Measurements from ENCODE around the gene MBP. TPM values are rescaled to one million over a fixed set of nuclear protein-coding genes. Genes with fewer than 3 reads are reported as not detected.

MBP gene
- total and polyA plus RNA-seq, 4 donors: 619 to 2,945 (median 1,632) TPM

- H3K27ac ChIP-seq (ENCODE audit: low read depth, low read length): peak overlapping the region; percentile 65
- H3K4me1 ChIP-seq (ENCODE audit: control insufficient read depth, insufficient read depth, low read length): peaks cover 54% of the 10 kb centered on the region
- no peak overlapping the region for H3K4me3 ChIP-seq (ENCODE audit: low read depth, low read length)
- H3K27me3 ChIP-seq (ENCODE audit: control insufficient read depth, insufficient read depth, low read length): no peaks in the 10 kb centered on the region
- H3K36me3 ChIP-seq (ENCODE audit: control insufficient read depth, insufficient read depth, low read length): peaks cover 29% of the 10 kb centered on the region
- 59% methylated on average over 25 of the region's 29 CpGs for WGBS (ENCODE audit: insufficient coverage)
- H3K9me3 ChIP-seq (ENCODE audit: control insufficient read depth, insufficient read depth, low read length): no peaks in the 10 kb centered on the region
- peak in 1 of 6 donors; percentile 34 for DNase-seq (ENCODE audit: low read depth in 4 of 6, low spot score in 6 of 6)
Measured at GRCh38 chr18:77006305-77007175, 126.0 kb downstream of the MBP start.

DNA sequence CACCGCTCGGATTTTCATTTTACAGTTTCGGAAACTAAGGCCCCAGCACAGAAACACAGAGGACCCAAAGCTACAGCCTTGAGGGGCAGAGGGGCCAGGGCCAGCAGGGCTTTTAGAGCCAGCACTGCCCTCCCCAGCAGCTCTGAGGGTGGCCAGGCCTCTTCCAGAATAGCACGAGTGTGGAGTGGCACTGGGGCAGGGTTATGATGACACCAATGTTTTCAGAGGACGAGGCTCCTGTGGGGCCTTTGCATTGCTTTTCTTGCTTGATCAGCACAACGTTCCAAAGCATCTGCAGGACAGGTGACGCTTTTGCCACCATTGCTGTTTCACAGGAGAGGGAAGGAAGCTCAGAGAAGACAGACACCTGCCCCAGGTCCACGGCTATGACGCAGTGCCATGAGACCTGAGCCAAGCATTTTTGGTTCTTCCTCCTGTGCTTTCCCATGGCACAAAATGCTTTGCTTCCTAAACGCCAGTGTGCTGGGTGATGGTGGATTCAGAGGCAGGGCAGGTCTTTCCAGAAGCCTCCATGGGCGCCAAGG lies 126.9 kb downstream of the MBP start:
- Histone ChIP-seq H3K27me3 (ENCODE audit: control insufficient read depth, insufficient read depth, low read length) (no peaks in the 10 kb centered on the region), H3K4me3 (ENCODE audit: low read depth, low read length) (no peak overlapping the region), H3K36me3 (ENCODE audit: control insufficient read depth, insufficient read depth, low read length) (peaks cover 29% of the 10 kb centered on the region), H3K4me1 (ENCODE audit: control insufficient read depth, insufficient read depth, low read length) (peaks cover 54% of the 10 kb centered on the region), H3K9me3 (ENCODE audit: control insufficient read depth, insufficient read depth, low read length) (no peaks in the 10 kb centered on the region), H3K27ac (ENCODE audit: low read depth, low read length) (peak overlapping the region; percentile 65)
- 82% methylated on average over 11 of the region's 11 CpGs for WGBS (ENCODE audit: insufficient coverage)
- DNase-seq (ENCODE audit: low read depth in 4 of 6, low spot score in 6 of 6): no peak

GRCh38 chr18:77004555-77005380 lies 127.8 kb downstream of the MBP start:
- 89% methylated on average over 25 of the region's 26 CpGs for WGBS (ENCODE audit: insufficient coverage)
- Histone ChIP-seq H3K9me3 (ENCODE audit: control insufficient read depth, insufficient read depth, low read length) (no peaks in the 10 kb centered on the region), H3K27me3 (ENCODE audit: control insufficient read depth, insufficient read depth, low read length) (no peaks in the 10 kb centered on the region), H3K27ac (ENCODE audit: low read depth, low read length) (no peak overlapping the region), H3K36me3 (ENCODE audit: control insufficient read depth, insufficient read depth, low read length) (peaks cover 27% of the 10 kb centered on the region), H3K4me1 (ENCODE audit: control insufficient read depth, insufficient read depth, low read length) (peaks cover 56% of the 10 kb centered on the region), H3K4me3 (ENCODE audit: low read depth, low read length) (no peak overlapping the region)
- DNase-seq (ENCODE audit: low read depth in 4 of 6, low spot score in 6 of 6): no peak

DNA sequence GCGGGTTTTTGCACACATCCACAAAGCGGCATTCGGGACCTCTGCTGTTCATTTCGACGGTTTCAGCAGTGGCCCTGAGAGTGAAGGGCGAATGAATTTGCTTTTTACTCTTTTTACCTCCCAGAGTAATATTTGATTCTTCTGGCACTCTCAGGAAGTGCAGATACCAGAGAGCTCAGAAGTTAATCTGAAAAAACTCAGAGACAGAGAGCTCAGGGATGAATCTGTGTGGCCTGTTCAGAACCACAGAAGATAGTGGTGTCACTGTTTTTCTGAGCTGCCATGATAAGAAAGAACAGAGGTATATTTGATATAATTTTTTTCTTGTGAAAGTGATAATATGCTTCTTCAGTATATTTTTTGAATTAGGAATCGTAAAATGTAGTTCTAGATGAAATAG lies 129.3 kb downstream of the MBP start:
- WGBS (ENCODE audit: insufficient coverage): 100% methylated on average over 1 of the region's 7 CpGs
- Histone ChIP-seq H3K36me3 (ENCODE audit: control insufficient read depth, insufficient read depth, low read length) (peaks cover 15% of the 10 kb centered on the region), H3K4me1 (ENCODE audit: control insufficient read depth, insufficient read depth, low read length) (peaks cover 45% of the 10 kb centered on the region)

DNA sequence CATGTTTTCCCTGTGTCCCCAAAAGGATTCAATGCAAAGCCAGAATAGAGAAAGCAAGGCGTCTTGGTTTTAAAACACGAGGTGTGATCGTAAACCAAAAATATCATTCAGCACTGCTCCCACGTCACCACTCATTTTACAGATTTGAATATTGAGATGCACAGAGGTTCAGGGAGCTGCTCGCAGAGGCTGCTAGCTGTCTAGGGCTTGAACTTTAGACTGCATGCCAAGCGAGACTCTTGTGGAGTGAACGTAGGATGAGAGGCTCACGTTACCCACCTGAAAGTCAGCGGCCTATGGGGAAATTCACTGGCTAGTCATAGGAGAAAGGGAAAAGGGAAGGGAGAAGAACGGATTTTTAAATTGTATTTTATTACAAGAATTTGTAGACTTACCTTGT lies 130.1 kb downstream of the MBP start:
- DNase-seq (ENCODE audit: low read depth in 4 of 6, low spot score in 6 of 6): no peak
- no peak overlapping the region for H3K27ac ChIP-seq (ENCODE audit: low read depth, low read length)
- WGBS (ENCODE audit: insufficient coverage): 75% methylated on average over 4 of the region's 10 CpGs
- H3K4me3 ChIP-seq (ENCODE audit: low read depth, low read length): no peak overlapping the region
- H3K9me3 ChIP-seq (ENCODE audit: control insufficient read depth, insufficient read depth, low read length): no peaks in the 10 kb centered on the region
- H3K27me3 ChIP-seq (ENCODE audit: control insufficient read depth, insufficient read depth, low read length): no peaks in the 10 kb centered on the region
- H3K36me3 ChIP-seq (ENCODE audit: control insufficient read depth, insufficient read depth, low read length): peaks cover 15% of the 10 kb centered on the region
- H3K4me1 ChIP-seq (ENCODE audit: control insufficient read depth, insufficient read depth, low read length): peaks cover 38% of the 10 kb centered on the region

More for the DNA sequence above, 129.3 kb downstream of the MBP start:
- no peak for DNase-seq (ENCODE audit: low read depth in 4 of 6, low spot score in 6 of 6)
- Histone ChIP-seq H3K27ac (ENCODE audit: low read depth, low read length) (no peak overlapping the region), H3K4me3 (ENCODE audit: low read depth, low read length) (no peak overlapping the region), H3K9me3 (ENCODE audit: control insufficient read depth, insufficient read depth, low read length) (no peaks in the 10 kb centered on the region), H3K27me3 (ENCODE audit: control insufficient read depth, insufficient read depth, low read length) (no peaks in the 10 kb centered on the region)

GRCh38 chr18:77001979-77002378 lies 130.6 kb downstream of the MBP start:
- H3K36me3 ChIP-seq (ENCODE audit: control insufficient read depth, insufficient read depth, low read length): peaks cover 12% of the 10 kb centered on the region
- H3K27ac ChIP-seq (ENCODE audit: low read depth, low read length): no peak overlapping the region
- peaks cover 38% of the 10 kb centered on the region for H3K4me1 ChIP-seq (ENCODE audit: control insufficient read depth, insufficient read depth, low read length)
- 88% methylated on average over 6 of the region's 7 CpGs for WGBS (ENCODE audit: insufficient coverage)
- no peaks in the 10 kb centered on the region for H3K9me3 ChIP-seq (ENCODE audit: control insufficient read depth, insufficient read depth, low read length)
- no peak overlapping the region for H3K4me3 ChIP-seq (ENCODE audit: low read depth, low read length)
- no peak for DNase-seq (ENCODE audit: low read depth in 4 of 6, low spot score in 6 of 6)
- no peaks in the 10 kb centered on the region for H3K27me3 ChIP-seq (ENCODE audit: control insufficient read depth, insufficient read depth, low read length)

GRCh38 chr18:77001041-77001440 lies 131.5 kb downstream of the MBP start:
- H3K4me3 ChIP-seq (ENCODE audit: low read depth, low read length): no peak overlapping the region
- 87% methylated on average over 17 of the region's 19 CpGs for WGBS (ENCODE audit: insufficient coverage)
- H3K36me3 ChIP-seq (ENCODE audit: control insufficient read depth, insufficient read depth, low read length): peaks cover 5% of the 10 kb centered on the region
- DNase-seq (ENCODE audit: low read depth in 4 of 6, low spot score in 6 of 6): no peak
- H3K27me3 ChIP-seq (ENCODE audit: control insufficient read depth, insufficient read depth, low read length): no peaks in the 10 kb centered on the region
- H3K9me3 ChIP-seq (ENCODE audit: control insufficient read depth, insufficient read depth, low read length): no peaks in the 10 kb centered on the region
- H3K4me1 ChIP-seq (ENCODE audit: control insufficient read depth, insufficient read depth, low read length): peaks cover 34% of the 10 kb centered on the region
- no peak overlapping the region for H3K27ac ChIP-seq (ENCODE audit: low read depth, low read length)

- WGBS (ENCODE audit: insufficient coverage): 0% methylated on average over 1 of the region's 11 CpGs
- DNase-seq (ENCODE audit: low read depth in 4 of 6, low spot score in 6 of 6): peak in 2 of 6 donors; percentile 75 to 83
- Histone ChIP-seq H3K27me3 (ENCODE audit: control insufficient read depth, insufficient read depth, low read length) (no peaks in the 10 kb centered on the region), H3K4me3 (ENCODE audit: low read depth, low read length) (no peak overlapping the region), H3K36me3 (ENCODE audit: control insufficient read depth, insufficient read depth, low read length) (peaks cover 4% of the 10 kb centered on the region), H3K27ac (ENCODE audit: low read depth, low read length) (no peak overlapping the region), H3K9me3 (ENCODE audit: control insufficient read depth, insufficient read depth, low read length) (no peaks in the 10 kb centered on the region), H3K4me1 (ENCODE audit: control insufficient read depth, insufficient read depth, low read length) (peaks cover 29% of the 10 kb centered on the region)
Measured at GRCh38 chr18:77000527-77000926, 132.1 kb downstream of the MBP start.

DNA sequence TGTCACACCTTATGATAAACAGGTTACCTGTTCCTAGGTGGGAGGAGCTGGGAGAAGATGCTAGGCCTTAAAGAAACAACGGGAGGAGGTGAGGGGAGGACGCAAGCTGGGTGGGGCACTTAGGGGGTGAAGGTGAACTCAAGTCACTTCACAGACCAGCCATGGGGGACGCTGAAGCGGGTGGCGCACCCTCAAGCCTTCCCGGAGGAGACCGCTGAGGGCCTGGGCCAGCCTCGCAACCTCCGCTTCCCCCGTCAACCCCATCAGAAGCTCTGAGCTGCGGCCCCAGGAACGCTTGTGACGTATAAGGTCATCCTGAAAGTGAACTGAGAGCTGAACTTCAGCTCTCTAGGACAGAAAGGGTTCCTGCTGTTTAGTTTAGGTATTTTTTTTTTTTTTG lies 133.5 kb downstream of the MBP start:
- no peaks in the 10 kb centered on the region for H3K9me3 ChIP-seq (ENCODE audit: control insufficient read depth, insufficient read depth, low read length)
- no peak overlapping the region for H3K27ac ChIP-seq (ENCODE audit: low read depth, low read length)
- no peaks in the 10 kb centered on the region for H3K27me3 ChIP-seq (ENCODE audit: control insufficient read depth, insufficient read depth, low read length)
- peaks cover 19% of the 10 kb centered on the region for H3K4me1 ChIP-seq (ENCODE audit: control insufficient read depth, insufficient read depth, low read length)
- no peak overlapping the region for H3K4me3 ChIP-seq (ENCODE audit: low read depth, low read length)
- WGBS (ENCODE audit: insufficient coverage): 93% methylated on average over 13 of the region's 13 CpGs
- DNase-seq (ENCODE audit: low read depth in 4 of 6, low spot score in 6 of 6): no peak
- no peaks in the 10 kb centered on the region for H3K36me3 ChIP-seq (ENCODE audit: control insufficient read depth, insufficient read depth, low read length)
